A549 (cell line): ENCODE results near the gene TOMM6. TPM values are rescaled to one million over a fixed set of nuclear protein-coding genes. Genes with fewer than 3 reads are reported as not detected.
A peak's percentile ranks its signal among the peaks of the same experiment; 100 is the strongest.
"Not testable (repeated sequence)": the region's sequence is repeated elsewhere in the genome, so short reads cannot be mapped to it uniquely, and the experiment has no call there.

Experiments used
- ATAC-seq, 2 experiments: fragments of 200-7000 bp in 1 of 2; fragments of >200 bp in 1 of 2; cut with Nextera tagmentation in 1 of 2; cut with Tn5 transposase in 1 of 2; 3 replicates each; pipeline versions ENCODE4 v1.8.0 to v1.9.1; 2018 to 2020; ENCODE audit warnings: mild to moderate bottlenecking in 1 of 2, moderate library complexity in 1 of 2
- CTCF ChIA-PET: fragments of 300-600 bp; sonication (Branson Sonifier 250); formaldehyde crosslinking; extraction: SDS; loops from one replicate; lab custom pipeline; 2021; ENCODE audit warnings: antibody characterized with exemption, inconsistent platforms; lab: Yijun Ruan, JAX
- POLR2A ChIA-PET: fragments of 350-600 bp; formaldehyde crosslinking; extraction: SDS; loops from one replicate; lab custom pipeline; 2021; ENCODE audit warnings: antibody characterized with exemption, inconsistent platforms; lab: Yijun Ruan, JAX
- DNase-seq, 2 experiments: peaks; one replicate each; pipeline versions ENCODE4 v3.0.0 to v3.0.0-alpha.2; 2011 to 2016; ENCODE audit warnings: low read depth in 1 of 2, low spot score in 1 of 2
- FAIRE-seq: peaks from 2 replicates; lab custom pipeline; 2011; peaks lifted over from hg19 to GRCh38; lab: Jason Lieb, UNC
- H3K27ac ChIP-seq, 2 experiments: fragments of >200 bp; sonication (Bioruptor Twin); formaldehyde crosslinking; 3 replicates each; pipeline ENCODE4 v1.5.1; 2016 to 2017
- H3K4me1 ChIP-seq: fragments of >200 bp; sonication (Bioruptor Twin); formaldehyde crosslinking; 3 replicates; pipeline ENCODE4 v1.6.1; 2016
- H3K4me2 ChIP-seq: fragments of >200 bp; sonication (Bioruptor Twin); formaldehyde crosslinking; 3 replicates; pipeline ENCODE4 v1.6.1; 2016
- H3K4me3 ChIP-seq: fragments of >200 bp; sonication (Bioruptor Twin); formaldehyde crosslinking; 3 replicates; pipeline ENCODE4 v1.5.1; 2016
- H3K9me3 ChIP-seq: fragments of >200 bp; sonication (Bioruptor Twin); formaldehyde crosslinking; 3 replicates; pipeline ENCODE4 v1.6.1; 2016
- CEBPB ChIP-seq, 2 experiments: fragments of >200 bp in 1 of 2; sonication (Bioruptor Twin) in 1 of 2; formaldehyde crosslinking in 1 of 2; IDR thresholded peaks; 2 replicates each; pipeline ENCODE4 v1.6.1; 2012 to 2016
- CHD4 ChIP-seq: fragments of 200-600 bp; sonication (generic); IDR thresholded peaks from 2 replicates; pipeline ENCODE4 v1.6.1; 2016; ENCODE audit warnings: antibody characterized with exemption, mild to moderate bottlenecking, borderline replicate concordance
- EHMT2 ChIP-seq: fragments of 200-600 bp; sonication (generic); IDR thresholded peaks from 2 replicates; pipeline ENCODE4 v1.6.1; 2016; ENCODE audit warnings: antibody characterized with exemption, low read depth, mild to moderate bottlenecking, moderate library complexity
- EP300 ChIP-seq, 2 experiments: fragments of >200 bp; sonication (Bioruptor Twin); formaldehyde crosslinking; IDR thresholded peaks; 2 replicates in 1 of 2; 3 replicates in 1 of 2; pipeline ENCODE4 v1.6.1; 2016 to 2017
- ESRRA ChIP-seq: fragments of 150-350 bp; IDR thresholded peaks from 2 replicates; pipeline ENCODE4 v1.6.1; 2014; ENCODE audit warnings: mild to moderate bottlenecking, low read length, borderline replicate concordance
- FOSL2 ChIP-seq, 2 experiments: fragments of 450-650 bp in 1 of 2; fragments of >200 bp in 1 of 2; sonication (Bioruptor Twin) in 1 of 2; formaldehyde crosslinking; IDR thresholded peaks; 2 replicates each; pipeline versions ENCODE4 v1.5.0 to v1.6.1; 2016 to 2020; ENCODE audit warnings: mild to moderate bottlenecking in 1 of 2, moderate library complexity in 1 of 2
- FOXS1 ChIP-seq: fragments of 250-450 bp; sonication (Bioruptor Pico); IDR thresholded peaks from 2 replicates; pipeline ENCODE4 v1.5.0; 2020; ENCODE audit warnings: mild to moderate bottlenecking, moderate library complexity
- GATA3 ChIP-seq: IDR thresholded peaks from 2 replicates; pipeline ENCODE4 v1.6.1; 2012; ENCODE audit warnings: borderline replicate concordance
- HOXB5 ChIP-seq: fragments of 250-450 bp; sonication (Bioruptor Pico); IDR thresholded peaks from 2 replicates; pipeline ENCODE4 v1.5.0; 2020; ENCODE audit warnings: mild to moderate bottlenecking, moderate library complexity
- JUN ChIP-seq, 2 experiments: fragments of >200 bp; sonication (Bioruptor Twin); formaldehyde crosslinking; IDR thresholded peaks; 2 replicates in 1 of 2; 3 replicates in 1 of 2; pipeline ENCODE4 v1.6.1; 2016 to 2017
- JUNB ChIP-seq: fragments of >200 bp; sonication (Bioruptor Twin); formaldehyde crosslinking; IDR thresholded peaks from 2 replicates; pipeline ENCODE4 v1.6.1; 2016
- KDM1A ChIP-seq: fragments of 200-600 bp; sonication (generic); IDR thresholded peaks from 2 replicates; pipeline ENCODE4 v1.6.1; 2016; ENCODE audit warnings: low read depth, mild to moderate bottlenecking
- KDM5A ChIP-seq: fragments of 200-600 bp; sonication (generic); IDR thresholded peaks from 2 replicates; pipeline ENCODE4 v1.6.1; 2016; ENCODE audit warnings: antibody characterized with exemption, mild to moderate bottlenecking
- POLR2AphosphoS2 ChIP-seq: conservative IDR thresholded peaks from 2 replicates; pipeline ENCODE4 v1.6.1; 2012; ENCODE audit warnings: low read length, improper control_type of control experiment, inconsistent platforms
- RARB ChIP-seq: fragments of 250-450 bp; sonication (Bioruptor Pico); IDR thresholded peaks from 2 replicates; pipeline ENCODE4 v1.8.0; 2021; ENCODE audit warnings: mild to moderate bottlenecking, moderate library complexity
- RNF2 ChIP-seq: fragments of 200-600 bp; sonication (generic); IDR thresholded peaks from 2 replicates; pipeline ENCODE4 v1.6.1; 2016; ENCODE audit warnings: low read depth, mild to moderate bottlenecking, antibody characterized with exemption, moderate library complexity, borderline replicate concordance
- SREBF2 ChIP-seq: fragments of 450-650 bp; IDR thresholded peaks from 2 replicates; pipeline ENCODE4 v1.6.1; 2014; ENCODE audit warnings: mild to moderate bottlenecking, moderate library complexity
- TFCP2L1 ChIP-seq: fragments of 250-450 bp; sonication (Bioruptor Pico); IDR thresholded peaks from 2 replicates; pipeline ENCODE4 v1.5.0; 2021; ENCODE audit warnings: mild to moderate bottlenecking
- ZFP36 ChIP-seq: fragments of 450-650 bp; IDR thresholded peaks from 2 replicates; pipeline ENCODE4 v1.6.1; 2014; ENCODE audit warnings: borderline replicate concordance; ENCODE audit not compliant: partially characterized antibody
- WGBS: methylation state at CpG from one replicate; pipeline ENCODE4 v1.1.6; 2017; ENCODE audit errors: missing lambda C conversion rate; 5-methylcytosine and 5-hydroxymethylcytosine counted together
- polyA plus RNA-seq, 4 experiments: library from polyadenylated mRNA; depleted of rRNA in 3 of 4; stranded (reverse); fragments of >200 nt; fragmentation: RNase III in 1 of 4; extraction: RNeasy Plus Mini Kit Qiagen cat#74134 plus additional on column Dnase treatment in 1 of 4; gene quantifications; 2 replicates in 3 of 4; 3 replicates in 1 of 4; pipeline ENCODE4 v1.2.3, GENCODE V29; 2011 to 2017
- TF ChIP-seq, protein P1 (sequence below): fragments of 200-600 bp; sonication (generic); IDR thresholded peaks from 2 replicates; pipeline ENCODE4 v1.6.1; 2016; ENCODE audit warnings: antibody characterized with exemption, mild to moderate bottlenecking, moderate library complexity
- TF ChIP-seq, protein P2 (sequence below): fragments of >200 bp; sonication (Bioruptor Twin); formaldehyde crosslinking; IDR thresholded peaks from 2 replicates; pipeline ENCODE4 v1.6.1; 2016
- TF ChIP-seq, protein P3 (sequence below): IDR thresholded peaks from 2 replicates; pipeline ENCODE4 v1.6.1; 2012; ENCODE audit warnings: low read depth, borderline replicate concordance
- TF ChIP-seq, protein P4 (sequence below): IDR thresholded peaks from 2 replicates; pipeline ENCODE4 v1.6.1; 2012

TOMM6 gene
- polyA plus RNA-seq, 2 of the 4 experiments (the other 2 are of a cell fraction): 217 to 254 TPM

GRCh38 chr6:41759905-41760579 is 27.5 kb upstream of the TOMM6 start (continued):
- TF ChIP-seq, protein P1, sequence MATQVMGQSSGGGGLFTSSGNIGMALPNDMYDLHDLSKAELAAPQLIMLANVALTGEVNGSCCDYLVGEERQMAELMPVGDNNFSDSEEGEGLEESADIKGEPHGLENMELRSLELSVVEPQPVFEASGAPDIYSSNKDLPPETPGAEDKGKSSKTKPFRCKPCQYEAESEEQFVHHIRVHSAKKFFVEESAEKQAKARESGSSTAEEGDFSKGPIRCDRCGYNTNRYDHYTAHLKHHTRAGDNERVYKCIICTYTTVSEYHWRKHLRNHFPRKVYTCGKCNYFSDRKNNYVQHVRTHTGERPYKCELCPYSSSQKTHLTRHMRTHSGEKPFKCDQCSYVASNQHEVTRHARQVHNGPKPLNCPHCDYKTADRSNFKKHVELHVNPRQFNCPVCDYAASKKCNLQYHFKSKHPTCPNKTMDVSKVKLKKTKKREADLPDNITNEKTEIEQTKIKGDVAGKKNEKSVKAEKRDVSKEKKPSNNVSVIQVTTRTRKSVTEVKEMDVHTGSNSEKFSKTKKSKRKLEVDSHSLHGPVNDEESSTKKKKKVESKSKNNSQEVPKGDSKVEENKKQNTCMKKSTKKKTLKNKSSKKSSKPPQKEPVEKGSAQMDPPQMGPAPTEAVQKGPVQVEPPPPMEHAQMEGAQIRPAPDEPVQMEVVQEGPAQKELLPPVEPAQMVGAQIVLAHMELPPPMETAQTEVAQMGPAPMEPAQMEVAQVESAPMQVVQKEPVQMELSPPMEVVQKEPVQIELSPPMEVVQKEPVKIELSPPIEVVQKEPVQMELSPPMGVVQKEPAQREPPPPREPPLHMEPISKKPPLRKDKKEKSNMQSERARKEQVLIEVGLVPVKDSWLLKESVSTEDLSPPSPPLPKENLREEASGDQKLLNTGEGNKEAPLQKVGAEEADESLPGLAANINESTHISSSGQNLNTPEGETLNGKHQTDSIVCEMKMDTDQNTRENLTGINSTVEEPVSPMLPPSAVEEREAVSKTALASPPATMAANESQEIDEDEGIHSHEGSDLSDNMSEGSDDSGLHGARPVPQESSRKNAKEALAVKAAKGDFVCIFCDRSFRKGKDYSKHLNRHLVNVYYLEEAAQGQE: no peak
- TF ChIP-seq SREBF2 (no peak), JUNB (no peak), GATA3 (no peak), FOSL2 (IDR thresholded peaks at IDR 0.05) (no peak), FOSL2 (CRISPR knock-in tag; IDR thresholded peaks at IDR 0.05) (no peak), EHMT2 (no peak), RNF2 (no peak)

- CTCF ChIA-PET: interaction anchor here (0.9 to 2.3 kb wide), 5 partner anchors 12 to 395 kb away, joined by 4 to 9 read pairs (median 5); no protein-coding TSS in a partner anchor
Observed at GRCh38 chr6:41763470-41763869, 24.0 kb upstream of the TOMM6 start.

GRCh38 chr6:41766043-41766664 is 21.3 kb upstream of the TOMM6 start:
- WGBS: 75% methylated on average over 4 of the region's 4 CpGs
- CTCF ChIA-PET: interaction anchor here (1.2 kb wide), 1 partner anchor 77 kb away, joined by 3 read pairs; no protein-coding TSS in a partner anchor
- H3K4me2 ChIP-seq, DNase-seq, ATAC-seq, H3K27ac ChIP-seq, FAIRE-seq, H3K9me3 ChIP-seq, H3K4me3 ChIP-seq, POLR2A ChIA-PET: not testable (repeated sequence)
- H3K4me1 ChIP-seq: peaks cover 20% of the 10 kb centered on the region

More at GRCh38 chr6:41763470-41763869, 24.0 kb upstream of the TOMM6 start:
- peak; percentile 38 for TF ChIP-seq ZFP36
- TF ChIP-seq TFCP2L1 (CRISPR knock-in tag): no peak
- no peak for FAIRE-seq
- no peak for ATAC-seq
- DNase-seq: no peak
- H3K9me3 ChIP-seq: no peaks in the 10 kb centered on the region
- H3K4me3 ChIP-seq: no peak overlapping the region
- WGBS: 40% methylated on average over 2 of the region's 2 CpGs
- POLR2A ChIA-PET: no interaction called here
- no peak overlapping the region for H3K4me2 ChIP-seq
- H3K27ac ChIP-seq: no peak overlapping the region
- H3K4me1 ChIP-seq: peaks cover 13% of the 10 kb centered on the region

DNA sequence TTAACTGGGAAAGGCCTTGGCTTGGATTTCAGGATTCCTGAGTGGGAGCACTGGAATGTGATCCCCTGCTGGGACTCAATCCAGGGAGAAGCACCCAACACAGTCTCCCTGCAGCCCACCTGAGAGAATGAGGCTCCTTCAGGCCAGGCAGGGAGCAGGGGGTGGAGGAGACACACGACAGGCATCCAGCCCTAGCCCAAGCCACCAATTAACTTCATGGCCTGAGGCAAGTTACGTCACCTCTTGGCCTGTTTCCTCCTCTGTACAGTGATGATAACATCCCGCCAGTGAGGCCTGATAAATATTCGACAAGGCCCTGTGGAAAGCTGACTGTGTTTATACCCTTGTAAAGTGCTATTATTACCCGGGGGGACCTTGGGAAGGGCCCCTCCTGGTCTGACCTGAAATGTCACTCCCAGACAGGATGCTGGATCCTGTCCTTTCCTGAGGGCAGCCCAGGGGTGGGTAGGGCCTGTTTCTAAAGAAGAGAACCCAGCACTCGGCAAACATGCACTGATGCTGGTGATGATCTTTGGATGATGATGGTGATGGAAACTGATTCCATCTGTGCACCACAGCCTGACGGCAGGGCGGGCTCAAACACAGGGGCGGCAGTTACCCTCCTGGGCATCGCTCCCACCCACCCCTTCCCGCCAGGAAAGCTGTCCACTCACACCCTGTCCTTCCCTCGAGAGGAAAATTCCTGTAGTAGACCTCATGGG is 20.2 kb upstream of the TOMM6 start:
- ATAC-seq: peak; percentile 49 to 57; a peak in 3 of 6 replicates
- Histone ChIP-seq H3K4me2 (no peak overlapping the region), H3K9me3 (no peaks in the 10 kb centered on the region), H3K4me3 (no peak overlapping the region), H3K27ac (peak overlapping the region in 1 of 2 experiments; percentile 46; a peak in 2 of 6 replicates), H3K4me1 (peaks cover 20% of the 10 kb centered on the region)
- CTCF ChIA-PET: interaction anchor here (0.6 to 1.2 kb wide), 3 partner anchors 62 to 165 kb away, joined by 3 to 4 read pairs (median 3); no protein-coding TSS in a partner anchor
- DNase-seq: peak in 1 of 2 experiments; percentile 26
- no peak for FAIRE-seq
- WGBS: 85% methylated on average over 11 of the region's 12 CpGs
- POLR2A ChIA-PET: interaction anchor here (0.9 kb wide), 1 partner anchor 54 kb away, joined by 3 read pairs; no protein-coding TSS in a partner anchor
- TF ChIP-seq POLR2AphosphoS2 (no peak), CHD4 (no peak), RARB (CRISPR knock-in tag) (no peak), CEBPB (IDR thresholded peaks at IDR 0.05) (no peak), ESRRA (no peak), FOXS1 (CRISPR knock-in tag) (no peak), EP300 (IDR thresholded peaks at IDR 0.05) (no peak), RNF2 (no peak), JUN (IDR thresholded peaks at IDR 0.05) (no peak), HOXB5 (CRISPR knock-in tag) (no peak), EHMT2 (no peak), KDM1A (no peak), KDM5A (no peak)
- TF ChIP-seq, protein P2, sequence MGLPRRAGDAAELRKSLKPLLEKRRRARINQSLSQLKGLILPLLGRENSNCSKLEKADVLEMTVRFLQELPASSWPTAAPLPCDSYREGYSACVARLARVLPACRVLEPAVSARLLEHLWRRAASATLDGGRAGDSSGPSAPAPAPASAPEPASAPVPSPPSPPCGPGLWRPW: no peak
- TF ChIP-seq, protein P3, sequence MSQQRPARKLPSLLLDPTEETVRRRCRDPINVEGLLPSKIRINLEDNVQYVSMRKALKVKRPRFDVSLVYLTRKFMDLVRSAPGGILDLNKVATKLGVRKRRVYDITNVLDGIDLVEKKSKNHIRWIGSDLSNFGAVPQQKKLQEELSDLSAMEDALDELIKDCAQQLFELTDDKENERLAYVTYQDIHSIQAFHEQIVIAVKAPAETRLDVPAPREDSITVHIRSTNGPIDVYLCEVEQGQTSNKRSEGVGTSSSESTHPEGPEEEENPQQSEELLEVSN: no peak
- TF ChIP-seq, protein P4, sequence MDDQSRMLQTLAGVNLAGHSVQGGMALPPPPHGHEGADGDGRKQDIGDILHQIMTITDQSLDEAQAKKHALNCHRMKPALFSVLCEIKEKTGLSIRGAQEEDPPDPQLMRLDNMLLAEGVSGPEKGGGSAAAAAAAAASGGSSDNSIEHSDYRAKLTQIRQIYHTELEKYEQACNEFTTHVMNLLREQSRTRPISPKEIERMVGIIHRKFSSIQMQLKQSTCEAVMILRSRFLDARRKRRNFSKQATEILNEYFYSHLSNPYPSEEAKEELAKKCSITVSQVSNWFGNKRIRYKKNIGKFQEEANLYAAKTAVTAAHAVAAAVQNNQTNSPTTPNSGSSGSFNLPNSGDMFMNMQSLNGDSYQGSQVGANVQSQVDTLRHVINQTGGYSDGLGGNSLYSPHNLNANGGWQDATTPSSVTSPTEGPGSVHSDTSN: no peak
